Colonic mucosa (tissue), 4 donors: ENCODE results near the gene DNAJC30. TPM values are rescaled to one million over a fixed set of nuclear protein-coding genes. Genes with fewer than 3 reads are reported as not detected.

Source experiments
- DNase-seq: peaks from one replicate; pipeline ENCODE4 v3.0.0-alpha.2; 2020
- H3K27ac ChIP-seq: fragments of 200-600 bp; one replicate; pipeline ENCODE4 v1.8.0; 2021
- H3K27me3 ChIP-seq: fragments of 200-600 bp; one replicate; pipeline ENCODE4 v1.8.0; 2021
- H3K36me3 ChIP-seq: fragments of 200-600 bp; one replicate; pipeline ENCODE4 v1.8.0; 2021
- H3K4me1 ChIP-seq: fragments of 200-600 bp; one replicate; pipeline ENCODE4 v1.8.0; 2021; ENCODE audit warnings: mild to moderate bottlenecking
- H3K4me3 ChIP-seq: fragments of 200-600 bp; one replicate; pipeline ENCODE4 v1.8.0; 2021
- H3K9ac ChIP-seq, 2 donors: one replicate each; pipeline ENCODE4 v1.7.0; 2013; ENCODE audit warnings: control low read depth in 2 of 2, low read depth in 2 of 2, low read length in 2 of 2
- H3K9me3 ChIP-seq: fragments of 200-600 bp; one replicate; pipeline ENCODE4 v1.8.0; 2021
- intact Hi-C: fragments of 100-400 bp; cut with DNase I; formaldehyde crosslinking; loops from one replicate; pipeline ENCODE4 v1.14.1; 2022
- total RNA-seq, 2 donors: library from RNA; stranded (reverse); fragmentation: NEBNext Ultra II Directional in 1 of 2; extraction: Animal tissue kit (Norgen Biotek cat#: 25700) in 1 of 2; gene quantifications; one replicate each; pipeline ENCODE4 v1.2.1, GENCODE V29; 2021
- TF ChIP-seq, protein P1 (sequence below): fragments of 200-600 bp; IDR thresholded peaks from one replicate; pipeline ENCODE4 v1.8.0; 2022; ENCODE audit warnings: antibody characterized with exemption, mild to moderate bottlenecking
- donor health status: healthy.
- donor health status: DM: no; HTN: no; CAD: no.
- donor health status: DM: no; HTN: no; CAD: no.

Gene DNAJC30
- total RNA-seq, 2 donors from 2014 or later: 9.7 to 15.1 TPM

DNA sequence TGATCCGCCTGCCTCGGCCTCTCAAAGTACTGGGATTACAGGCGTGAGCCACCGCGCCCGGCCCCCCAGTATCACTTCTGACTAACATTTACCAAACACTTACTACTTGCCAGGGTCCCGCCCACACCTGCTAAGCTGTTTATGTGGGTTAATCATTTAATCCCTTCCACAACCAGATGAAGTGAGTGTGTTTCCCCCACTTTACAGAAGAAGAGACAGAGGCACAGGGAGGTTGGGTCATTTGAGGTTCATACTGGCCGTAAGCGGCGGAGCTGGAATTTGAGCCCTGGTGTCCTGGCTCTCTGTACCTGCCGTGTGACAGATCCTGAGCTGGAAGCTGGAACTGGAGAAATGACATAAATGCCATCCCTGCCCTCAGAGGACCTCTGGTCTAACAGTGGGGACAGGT lies 30.7 kb downstream of the DNAJC30 start:
- H3K36me3 ChIP-seq: no peaks in the 10 kb centered on the region
- DNase-seq: no peak
- H3K27ac ChIP-seq: no peak overlapping the region
- no peaks in the 10 kb centered on the region for H3K4me1 ChIP-seq
- no peaks in the 10 kb centered on the region for H3K9me3 ChIP-seq
- H3K9ac ChIP-seq: peak overlapping the region in 1 of 2 donors; percentile 12
- intact Hi-C loops: no loop called here
- TF ChIP-seq, protein P1, sequence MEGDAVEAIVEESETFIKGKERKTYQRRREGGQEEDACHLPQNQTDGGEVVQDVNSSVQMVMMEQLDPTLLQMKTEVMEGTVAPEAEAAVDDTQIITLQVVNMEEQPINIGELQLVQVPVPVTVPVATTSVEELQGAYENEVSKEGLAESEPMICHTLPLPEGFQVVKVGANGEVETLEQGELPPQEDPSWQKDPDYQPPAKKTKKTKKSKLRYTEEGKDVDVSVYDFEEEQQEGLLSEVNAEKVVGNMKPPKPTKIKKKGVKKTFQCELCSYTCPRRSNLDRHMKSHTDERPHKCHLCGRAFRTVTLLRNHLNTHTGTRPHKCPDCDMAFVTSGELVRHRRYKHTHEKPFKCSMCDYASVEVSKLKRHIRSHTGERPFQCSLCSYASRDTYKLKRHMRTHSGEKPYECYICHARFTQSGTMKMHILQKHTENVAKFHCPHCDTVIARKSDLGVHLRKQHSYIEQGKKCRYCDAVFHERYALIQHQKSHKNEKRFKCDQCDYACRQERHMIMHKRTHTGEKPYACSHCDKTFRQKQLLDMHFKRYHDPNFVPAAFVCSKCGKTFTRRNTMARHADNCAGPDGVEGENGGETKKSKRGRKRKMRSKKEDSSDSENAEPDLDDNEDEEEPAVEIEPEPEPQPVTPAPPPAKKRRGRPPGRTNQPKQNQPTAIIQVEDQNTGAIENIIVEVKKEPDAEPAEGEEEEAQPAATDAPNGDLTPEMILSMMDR: no peak
- no peak overlapping the region for H3K4me3 ChIP-seq
- H3K27me3 ChIP-seq: peaks cover 3% of the 10 kb centered on the region

DNA sequence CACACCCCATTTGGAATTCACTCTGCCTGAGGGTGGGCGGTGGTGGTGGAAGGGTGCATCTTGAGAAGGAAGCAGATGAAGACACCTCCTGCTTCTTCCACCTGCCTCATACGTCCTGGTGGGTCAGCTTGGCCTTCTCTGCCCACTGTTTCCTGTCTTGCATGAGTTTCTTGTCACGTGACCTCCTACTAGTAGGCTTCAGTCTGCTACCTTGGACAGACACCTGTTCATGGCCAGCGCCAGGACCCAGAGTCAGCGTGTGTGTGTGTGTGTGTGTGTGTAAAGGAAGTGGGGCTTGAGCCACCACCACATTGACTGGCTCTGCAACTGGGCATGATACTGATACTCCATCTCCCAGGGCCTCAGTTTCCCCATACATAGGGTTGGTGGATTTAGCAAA lies 32.7 kb downstream of the DNAJC30 start:
- H3K27ac ChIP-seq: no peak overlapping the region
- no peaks in the 10 kb centered on the region for H3K4me1 ChIP-seq
- H3K9ac ChIP-seq: no peak overlapping the region
- no peaks in the 10 kb centered on the region for H3K36me3 ChIP-seq
- no peak overlapping the region for H3K4me3 ChIP-seq
- no peaks in the 10 kb centered on the region for H3K9me3 ChIP-seq
- intact Hi-C loops: no loop called here
- no peak for DNase-seq
- TF ChIP-seq, protein P1: no peak
- H3K27me3 ChIP-seq: peaks cover 3% of the 10 kb centered on the region

DNA sequence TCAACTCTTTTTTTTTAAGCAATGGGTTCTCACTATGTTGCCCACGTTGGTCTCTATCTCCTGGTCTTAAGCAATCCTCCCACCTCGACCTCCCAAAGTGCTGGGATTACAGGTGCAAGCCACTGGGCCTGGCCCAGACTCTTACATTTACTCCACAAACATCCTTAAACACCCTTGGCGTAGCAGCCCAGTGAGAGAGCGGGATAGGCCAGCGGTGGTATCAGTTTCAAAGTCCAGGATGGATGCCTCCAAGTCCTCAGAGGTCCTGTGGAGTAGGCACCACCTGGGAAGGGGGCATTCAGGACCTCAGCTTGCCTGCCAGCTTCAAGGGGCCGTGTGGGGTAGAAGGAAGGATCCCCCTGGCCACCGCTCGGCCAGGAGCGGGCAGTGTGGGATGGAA lies 33.7 kb downstream of the DNAJC30 start:
- no peaks in the 10 kb centered on the region for H3K9me3 ChIP-seq
- H3K4me3 ChIP-seq: no peak overlapping the region
- no peaks in the 10 kb centered on the region for H3K4me1 ChIP-seq
- no peak for DNase-seq
- H3K27me3 ChIP-seq: peaks cover 3% of the 10 kb centered on the region
- intact Hi-C loops: no loop called here
- no peak overlapping the region for H3K27ac ChIP-seq
- H3K36me3 ChIP-seq: no peaks in the 10 kb centered on the region
- no peak overlapping the region for H3K9ac ChIP-seq
- TF ChIP-seq, protein P1: no peak

DNA sequence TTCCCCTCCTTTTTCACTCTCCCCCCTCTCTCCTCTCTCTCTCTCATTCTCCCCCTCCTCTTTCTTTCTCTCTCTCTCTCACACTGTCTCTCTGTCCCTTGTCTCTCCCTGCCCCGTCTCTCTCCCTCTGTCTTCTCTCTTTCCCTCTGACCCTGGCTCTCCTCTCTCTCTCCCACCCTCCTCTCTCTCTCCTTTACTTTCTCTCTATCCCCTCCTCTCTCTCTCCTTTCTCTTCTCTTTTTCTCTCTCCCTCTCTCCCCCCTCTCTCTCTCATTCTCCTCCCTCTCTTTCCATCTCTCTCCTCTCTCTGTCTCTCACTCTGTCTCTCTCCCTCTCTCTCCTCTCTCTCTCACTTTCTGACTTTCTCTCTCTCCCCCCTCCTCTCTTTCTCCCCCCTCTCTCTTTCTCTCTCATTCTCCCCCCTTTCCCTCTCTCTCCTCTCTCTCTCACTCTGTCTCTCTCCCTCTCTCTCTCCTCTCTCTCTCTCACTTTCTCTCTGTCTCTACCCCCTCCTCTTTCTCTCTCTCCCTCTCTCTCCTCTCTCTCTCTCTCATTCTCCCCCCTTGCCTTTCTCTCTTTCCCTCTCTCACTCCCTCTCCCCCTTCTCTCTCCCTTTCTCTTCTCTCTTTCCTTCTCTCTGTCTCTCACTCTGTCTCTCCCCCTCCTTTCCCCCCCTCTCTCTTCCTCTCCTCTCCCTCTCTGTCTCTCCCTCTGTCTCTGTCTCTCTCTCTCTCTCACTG lies 34.5 kb downstream of the DNAJC30 start:
- Histone ChIP-seq H3K4me3 (no peak overlapping the region), H3K36me3 (no peaks in the 10 kb centered on the region), H3K4me1 (no peaks in the 10 kb centered on the region), H3K9me3 (no peaks in the 10 kb centered on the region), H3K9ac (no peak overlapping the region), H3K27me3 (peaks cover 3% of the 10 kb centered on the region), H3K27ac (no peak overlapping the region)
- TF ChIP-seq, protein P1: no peak
- intact Hi-C loops: no loop called here
- DNase-seq: no peak

DNA sequence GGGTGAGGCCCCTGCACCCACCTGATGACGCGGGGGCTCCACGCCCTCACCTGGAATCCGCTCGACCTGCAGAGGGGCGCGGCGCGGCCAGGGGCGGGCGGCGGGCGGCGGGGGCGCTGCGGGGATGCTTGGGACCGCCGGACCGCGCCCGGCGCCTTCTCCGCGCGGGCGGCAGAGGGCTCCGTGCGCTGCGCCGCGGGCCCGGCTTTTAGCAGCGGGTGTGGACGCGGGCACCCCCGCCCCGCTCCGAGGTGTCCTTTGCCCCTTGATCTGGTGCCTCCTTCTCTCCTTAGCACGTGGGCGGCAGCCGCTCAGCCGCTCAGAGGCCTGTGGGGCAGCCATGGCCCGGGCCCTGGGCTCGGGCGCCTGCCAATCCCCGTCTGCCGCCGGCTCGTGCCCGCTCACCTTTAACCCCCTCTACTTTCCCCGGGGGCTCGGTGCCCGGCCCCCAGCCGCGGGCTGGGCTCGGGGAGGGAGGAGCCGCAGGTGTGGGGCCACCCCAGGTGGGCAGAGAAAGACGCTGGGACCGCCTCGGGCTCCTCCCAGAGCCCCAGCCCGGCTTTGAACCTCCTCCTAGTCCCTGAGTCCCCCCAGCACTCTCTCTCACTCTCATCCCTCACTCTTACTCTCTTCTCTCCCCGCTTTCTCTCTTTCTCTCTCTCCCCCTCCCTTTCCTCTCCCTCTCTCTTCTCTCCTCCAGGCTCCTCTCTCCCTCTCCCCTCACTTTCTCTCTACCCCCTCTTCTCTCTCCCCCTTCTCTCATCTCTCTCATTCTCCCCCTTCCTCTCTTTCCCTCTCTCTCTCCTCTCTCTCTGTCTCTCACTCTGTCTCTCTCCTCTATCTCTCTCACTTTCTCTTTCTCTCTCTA lies 35.3 kb downstream of the DNAJC30 start:
- intact Hi-C loops: no loop called here
- H3K4me1 ChIP-seq: no peaks in the 10 kb centered on the region
- peak overlapping the region in 1 of 2 donors; percentile 34 for H3K9ac ChIP-seq
- peaks cover 3% of the 10 kb centered on the region for H3K27me3 ChIP-seq
- peak; percentile 83 for DNase-seq
- H3K4me3 ChIP-seq: peak overlapping the region; percentile 27
- no peak overlapping the region for H3K27ac ChIP-seq
- H3K36me3 ChIP-seq: no peaks in the 10 kb centered on the region
- no peaks in the 10 kb centered on the region for H3K9me3 ChIP-seq
- TF ChIP-seq, protein P1: no peak
